Tongue (tissue), 2 donors: Measurements from ENCODE around the gene HAPLN3. TPM values are rescaled to one million over a fixed set of nuclear protein-coding genes. Genes with fewer than 3 reads are reported as not detected.

Experiments used
- DNase-seq: peaks from one replicate; pipeline ENCODE4 v3.0.0-alpha.2; 2015
- total RNA-seq: library from RNA; depleted of rRNA; stranded (reverse); fragments of >200 nt; gene quantifications from one replicate; pipeline ENCODE4 v1.2.3, GENCODE V29; 2014

Gene HAPLN3
- total RNA-seq, 1 donor from 2014 or later: 6.1 TPM

- DNase-seq: peak; percentile 61
Observed at GRCh38 chr15:88894348-88894818, 961 bp downstream of the HAPLN3 start.

- DNase-seq: no peak
Observed at GRCh38 chr15:88891540-88892254, 3.6 kb downstream of the HAPLN3 start.

- no peak for DNase-seq
Observed at GRCh38 chr15:88890495-88890894, 4.8 kb downstream of the HAPLN3 start.

- DNase-seq: no peak
Observed at GRCh38 chr15:88888719-88889118, 6.6 kb downstream of the HAPLN3 start.

- DNase-seq: no peak
Observed at GRCh38 chr15:88887068-88887580, 8.2 kb downstream of the HAPLN3 start.

- no peak for DNase-seq
Observed at GRCh38 chr15:88882785-88883184, 12.6 kb downstream of the HAPLN3 start.

- no peak for DNase-seq
Observed at GRCh38 chr15:88881775-88882174, 13.6 kb downstream of the HAPLN3 start.

- no peak for DNase-seq
Observed at GRCh38 chr15:88880944-88881740, 14.2 kb downstream of the HAPLN3 start.

GRCh38 chr15:88878720-88879184 is 16.6 kb downstream of the HAPLN3 start:
- DNase-seq: peak; percentile 32

GRCh38 chr15:88877906-88878305 is 17.4 kb downstream of the HAPLN3 start:
- DNase-seq: no peak

GRCh38 chr15:88877415-88877814 is 17.9 kb downstream of the HAPLN3 start:
- DNase-seq: no peak

GRCh38 chr15:88876573-88876972 is 18.8 kb downstream of the HAPLN3 start:
- DNase-seq: no peak

- DNase-seq: no peak
Observed at GRCh38 chr15:88874684-88875083, 20.7 kb downstream of the HAPLN3 start.

- DNase-seq: no peak
Observed at GRCh38 chr15:88874275-88874674, 21.1 kb downstream of the HAPLN3 start.

GRCh38 chr15:88873786-88874185 is 21.6 kb downstream of the HAPLN3 start:
- DNase-seq: no peak

- DNase-seq: no peak
Observed at GRCh38 chr15:88872706-88873105, 22.6 kb downstream of the HAPLN3 start.

- DNase-seq: no peak
Observed at GRCh38 chr15:88872106-88872505, 23.2 kb downstream of the HAPLN3 start.

- no peak for DNase-seq
Observed at GRCh38 chr15:88871313-88871712, 24.0 kb downstream of the HAPLN3 start.

GRCh38 chr15:88866295-88866881 is 29.0 kb downstream of the HAPLN3 start:
- no peak for DNase-seq

GRCh38 chr15:88865498-88866099 is 29.7 kb downstream of the HAPLN3 start:
- no peak for DNase-seq

- DNase-seq: no peak
Observed at GRCh38 chr15:88864861-88865497, 30.4 kb downstream of the HAPLN3 start.

GRCh38 chr15:88863412-88863811 is 31.9 kb downstream of the HAPLN3 start:
- no peak for DNase-seq
